CD14-positive monocyte (primary cell): ENCODE results near the gene IFITM2. TPM values are rescaled to one million over a fixed set of nuclear protein-coding genes. Genes with fewer than 3 reads are reported as not detected.

Source experiments
- DNase-seq, 3 donors: peaks; one replicate each; pipeline ENCODE4 v3.0.0-alpha.2; 2011 to 2022
- H2AFZ ChIP-seq: 2 replicates; pipeline ENCODE4 v1.6.0; 2012; ENCODE audit warnings: mild to moderate bottlenecking, low read depth, low read length, inconsistent platforms; ENCODE audit not compliant: insufficient read depth, poor library complexity, severe bottlenecking
- H3K27ac ChIP-seq, 2 donors: 1 replicate in 1 of 2; 2 replicates in 1 of 2; pipeline ENCODE4 v1.5.1; 2012 to 2013; ENCODE audit warnings: low read length in 2 of 2, control low read depth in 1 of 2, inconsistent platforms in 1 of 2, low read depth in 1 of 2, mild to moderate bottlenecking in 1 of 2
- H3K27me3 ChIP-seq, 2 donors: one replicate each; pipeline versions ENCODE4 v1.6.0 to v1.6.1; 2011 to 2013; ENCODE audit warnings: low read length in 2 of 2; ENCODE audit not compliant: control insufficient read depth in 2 of 2, insufficient read depth in 2 of 2
- H3K36me3 ChIP-seq, 2 donors: replicated peaks in 1 of 2; 1 replicate in 1 of 2; 2 replicates in 1 of 2; pipeline versions ENCODE4 v1.5.1 to v1.6.1; 2012 to 2013; ENCODE audit warnings: low read length in 2 of 2, control low read depth in 1 of 2, inconsistent platforms in 1 of 2, mild to moderate bottlenecking in 1 of 2; ENCODE audit not compliant: insufficient read depth in 2 of 2, control insufficient read depth in 1 of 2
- H3K4me1 ChIP-seq, 2 donors: 1 replicate in 1 of 2; 2 replicates in 1 of 2; pipeline versions ENCODE4 v1.5.1 to v1.6.1; 2012 to 2013; ENCODE audit warnings: low read length in 2 of 2, control low read depth in 1 of 2, inconsistent platforms in 1 of 2, mild to moderate bottlenecking in 1 of 2, moderate library complexity in 1 of 2; ENCODE audit not compliant: insufficient read depth in 2 of 2, control insufficient read depth in 1 of 2
- H3K4me2 ChIP-seq: replicated peaks from 2 replicates; pipeline ENCODE3; 2012; ENCODE audit warnings: low read length, moderate library complexity, mild to moderate bottlenecking; ENCODE audit not compliant: poor library complexity, severe bottlenecking; ENCODE audit errors: extremely low read depth
- H3K4me3 ChIP-seq, 3 experiments: fragments of 200-600 bp in 1 of 3; sonication (generic) in 1 of 3; replicated peaks in 1 of 3; 1 replicate in 2 of 3; 2 replicates in 1 of 3; pipeline ENCODE4 v1.5.1; 2011 to 2013; ENCODE audit warnings: low read length in 3 of 3, mild to moderate bottlenecking in 3 of 3, control low read depth in 2 of 3, low read depth in 2 of 3, inconsistent platforms in 1 of 3, moderate library complexity in 1 of 3
- H3K79me2 ChIP-seq: 2 replicates; pipeline ENCODE4 v1.6.0; 2012; ENCODE audit warnings: mild to moderate bottlenecking, control low read depth, inconsistent platforms, low read length, moderate library complexity; ENCODE audit not compliant: insufficient read depth
- H3K9ac ChIP-seq: 2 replicates; pipeline ENCODE4 v1.6.0; 2017; ENCODE audit warnings: low read length, mild to moderate bottlenecking; ENCODE audit not compliant: insufficient read depth, poor library complexity, severe bottlenecking
- H3K9me3 ChIP-seq, 2 donors: replicated peaks in 1 of 2; 1 replicate in 1 of 2; 2 replicates in 1 of 2; pipeline versions ENCODE4 v1.5.1 to v1.6.1; 2012 to 2013; ENCODE audit warnings: low read length in 2 of 2, control low read depth in 1 of 2; ENCODE audit not compliant: control insufficient read depth in 1 of 2, insufficient read depth in 1 of 2
- H4K20me1 ChIP-seq: 2 replicates; pipeline ENCODE4 v1.6.0; 2012; ENCODE audit warnings: mild to moderate bottlenecking, low read length, control low read depth, moderate library complexity; ENCODE audit not compliant: insufficient read depth
- H3K27ac Mint-ChIP-seq, 7 donors: one replicate each; pipeline ENCODE4 v1.8.0; 2020; ENCODE audit warnings: mild to moderate bottlenecking in 7 of 7, mixed read lengths in 7 of 7, moderate library complexity in 6 of 7, inconsistent platforms in 2 of 7
- H3K27me3 Mint-ChIP-seq, 3 donors: one replicate each; pipeline ENCODE4 v1.8.0; 2021 to 2022; ENCODE audit warnings: low read depth in 3 of 3, mild to moderate bottlenecking in 3 of 3, mixed read lengths in 3 of 3, moderate library complexity in 3 of 3, inconsistent platforms in 1 of 3
- H3K36me3 Mint-ChIP-seq, 2 donors: one replicate each; pipeline ENCODE4 v1.8.0; 2020; ENCODE audit warnings: mixed read lengths in 2 of 2, inconsistent platforms in 1 of 2, mild to moderate bottlenecking in 1 of 2
- H3K4me1 Mint-ChIP-seq: one replicate; pipeline ENCODE4 v1.8.0; 2020; ENCODE audit warnings: mild to moderate bottlenecking, mixed read lengths
- H3K4me3 Mint-ChIP-seq, 2 donors: one replicate each; pipeline ENCODE4 v1.8.0; 2020; ENCODE audit warnings: mild to moderate bottlenecking in 2 of 2, mixed read lengths in 2 of 2, moderate library complexity in 1 of 2
- H3K9me3 Mint-ChIP-seq, 7 donors: one replicate each; pipeline ENCODE4 v1.8.0; 2020 to 2022; ENCODE audit warnings: mixed read lengths in 7 of 7, mild to moderate bottlenecking in 6 of 7, moderate library complexity in 6 of 7, inconsistent platforms in 2 of 7
- WGBS: methylation state at CpG from one replicate; pipeline ENCODE4 v1.1.5; 2013; ENCODE audit warnings: missing lambda C conversion rate; ENCODE audit not compliant: insufficient coverage; 5-methylcytosine and 5-hydroxymethylcytosine counted together
- intact Hi-C, 2 donors: fragments of 100-400 bp; cut with micrococcal nuclease; formaldehyde crosslinking; loops; one replicate each; pipeline versions ENCODE4 v1.15.0 to v1.15.1; 2023
- polyA plus RNA-seq, 3 donors: library from polyadenylated mRNA; depleted of rRNA in 1 of 3; unstranded in 2 of 3; stranded (reverse) in 1 of 3; fragments of 300-500 nt in 2 of 3; fragments of >200 nt in 1 of 3; fragmentation: Illumina TruSeq in 2 of 3; gene quantifications; 1 replicate in 2 of 3; 2 replicates in 1 of 3; pipeline ENCODE4 v1.2.3, GENCODE V29; 2012 to 2021
- TF ChIP-seq, protein P1 (sequence below): fragments of 200-600 bp; IDR thresholded peaks from one replicate; pipeline ENCODE4 v1.8.0; 2022; ENCODE audit warnings: antibody characterized with exemption, mild to moderate bottlenecking

Gene IFITM2
- polyA plus RNA-seq, 3 donors, result 625 to 1,147 (median 705) TPM

DNA sequence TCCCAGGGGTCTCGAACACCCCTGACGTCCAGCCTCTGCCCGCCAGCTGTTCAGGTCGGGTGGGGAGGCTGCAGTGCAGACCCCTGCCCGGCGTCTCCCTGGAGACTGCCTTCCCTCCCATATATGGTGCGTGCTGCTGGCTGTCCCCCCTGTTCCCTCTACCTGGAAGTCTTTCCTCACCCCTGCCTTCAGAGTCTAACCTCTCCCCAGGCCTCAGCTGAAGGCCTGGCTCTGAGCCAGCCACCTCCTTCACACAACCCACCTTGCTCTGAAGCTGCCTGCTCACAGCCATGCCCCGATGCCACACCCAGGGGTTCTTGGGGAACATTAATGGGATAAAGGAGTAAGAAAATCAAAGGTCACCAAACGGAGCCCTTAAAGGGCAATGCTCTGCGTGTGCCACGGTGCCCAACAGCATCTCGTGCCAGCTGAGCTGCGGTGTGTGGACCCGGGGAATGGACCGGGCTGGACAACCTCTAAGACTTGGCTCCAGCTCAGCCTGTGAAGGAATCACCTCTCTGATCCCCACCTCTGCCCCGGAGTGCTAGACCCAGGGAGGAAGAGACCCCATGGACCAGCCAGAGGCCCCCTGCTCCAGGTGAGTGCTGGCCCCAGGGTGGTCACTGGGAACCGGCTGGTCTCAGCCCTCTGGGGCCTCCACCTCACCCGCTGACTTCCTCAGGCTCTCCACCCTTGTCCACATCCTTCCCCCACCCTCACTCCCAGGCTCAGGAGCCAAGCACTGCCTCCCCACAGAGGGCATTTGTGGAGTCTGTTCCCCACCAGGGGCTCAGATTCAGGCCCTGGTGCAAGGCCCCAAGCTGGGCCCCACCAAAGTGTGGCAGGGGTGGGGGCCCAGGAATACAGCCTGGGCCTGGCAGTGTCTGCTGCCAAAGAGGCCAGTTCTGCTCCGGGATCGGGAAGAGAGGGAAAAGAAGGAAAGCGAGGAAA, 29.3 kb upstream of the IFITM2 start, which contains the start of gene NLRP6:
NLRP6 (plus strand) TSS at position 407 of the 951 bp plus-strand sequence; CDS start at position 570, 163 bp downstream.
- Histone ChIP-seq H3K4me2 (peak within 1 kb of the TSS; percentile 68), H2AFZ (peak within 1 kb of the TSS; percentile 67)

More for the DNA sequence above, 29.3 kb upstream of the IFITM2 start, which contains the start of gene NLRP6:
- H3K4me3 ChIP-seq, result peak within 1 kb of the TSS in 1 of 3 experiments; percentile 61
- Mint-ChIP-seq H3K4me1 (peaks cover 34% of the 10 kb centered on the region), H3K27me3 (peaks cover 46 to 64% (median 50%) of the 10 kb centered on the region in 3 donors), H3K27ac (peak within 1 kb of the TSS in 2 of 7 donors; percentile 65 to 78), H3K36me3 (peaks cover 14 to 16% of the 10 kb centered on the region in 2 donors), H3K9me3 (peaks cover 0 to 25% (median 18%) of the 10 kb centered on the region in 7 donors), H3K4me3 (peak within 1 kb of the TSS; percentile 53 to 88)
- peaks cover 0 to 15% of the 10 kb centered on the region in 2 donors for H3K9me3 ChIP-seq
- intact Hi-C loops, result no loop called here
- no peaks in the 10 kb centered on the region for H3K79me2 ChIP-seq
- DNase-seq, result peak in 1 of 3 donors; percentile 2
- no peak within 1 kb of the TSS for H3K27ac ChIP-seq
- TF ChIP-seq, protein P1, sequence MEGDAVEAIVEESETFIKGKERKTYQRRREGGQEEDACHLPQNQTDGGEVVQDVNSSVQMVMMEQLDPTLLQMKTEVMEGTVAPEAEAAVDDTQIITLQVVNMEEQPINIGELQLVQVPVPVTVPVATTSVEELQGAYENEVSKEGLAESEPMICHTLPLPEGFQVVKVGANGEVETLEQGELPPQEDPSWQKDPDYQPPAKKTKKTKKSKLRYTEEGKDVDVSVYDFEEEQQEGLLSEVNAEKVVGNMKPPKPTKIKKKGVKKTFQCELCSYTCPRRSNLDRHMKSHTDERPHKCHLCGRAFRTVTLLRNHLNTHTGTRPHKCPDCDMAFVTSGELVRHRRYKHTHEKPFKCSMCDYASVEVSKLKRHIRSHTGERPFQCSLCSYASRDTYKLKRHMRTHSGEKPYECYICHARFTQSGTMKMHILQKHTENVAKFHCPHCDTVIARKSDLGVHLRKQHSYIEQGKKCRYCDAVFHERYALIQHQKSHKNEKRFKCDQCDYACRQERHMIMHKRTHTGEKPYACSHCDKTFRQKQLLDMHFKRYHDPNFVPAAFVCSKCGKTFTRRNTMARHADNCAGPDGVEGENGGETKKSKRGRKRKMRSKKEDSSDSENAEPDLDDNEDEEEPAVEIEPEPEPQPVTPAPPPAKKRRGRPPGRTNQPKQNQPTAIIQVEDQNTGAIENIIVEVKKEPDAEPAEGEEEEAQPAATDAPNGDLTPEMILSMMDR, result no peak
- H4K20me1 ChIP-seq, result peaks cover 5% of the 10 kb centered on the region
- H3K27me3 ChIP-seq, result peaks cover 40 to 52% of the 10 kb centered on the region in 2 donors
- 93% methylated on average over 16 of the region's 21 CpGs for WGBS
- no peak within 1 kb of the TSS for H3K9ac ChIP-seq
- no peaks in the 10 kb centered on the region for H3K36me3 ChIP-seq
- peaks cover 34 to 48% of the 10 kb centered on the region in 2 donors for H3K4me1 ChIP-seq
